ENCODE data around the gene KCNQ1.
A peak's percentile ranks its signal among the peaks of the same experiment; 100 is the strongest.

The KCNQ1 gene

DNA sequence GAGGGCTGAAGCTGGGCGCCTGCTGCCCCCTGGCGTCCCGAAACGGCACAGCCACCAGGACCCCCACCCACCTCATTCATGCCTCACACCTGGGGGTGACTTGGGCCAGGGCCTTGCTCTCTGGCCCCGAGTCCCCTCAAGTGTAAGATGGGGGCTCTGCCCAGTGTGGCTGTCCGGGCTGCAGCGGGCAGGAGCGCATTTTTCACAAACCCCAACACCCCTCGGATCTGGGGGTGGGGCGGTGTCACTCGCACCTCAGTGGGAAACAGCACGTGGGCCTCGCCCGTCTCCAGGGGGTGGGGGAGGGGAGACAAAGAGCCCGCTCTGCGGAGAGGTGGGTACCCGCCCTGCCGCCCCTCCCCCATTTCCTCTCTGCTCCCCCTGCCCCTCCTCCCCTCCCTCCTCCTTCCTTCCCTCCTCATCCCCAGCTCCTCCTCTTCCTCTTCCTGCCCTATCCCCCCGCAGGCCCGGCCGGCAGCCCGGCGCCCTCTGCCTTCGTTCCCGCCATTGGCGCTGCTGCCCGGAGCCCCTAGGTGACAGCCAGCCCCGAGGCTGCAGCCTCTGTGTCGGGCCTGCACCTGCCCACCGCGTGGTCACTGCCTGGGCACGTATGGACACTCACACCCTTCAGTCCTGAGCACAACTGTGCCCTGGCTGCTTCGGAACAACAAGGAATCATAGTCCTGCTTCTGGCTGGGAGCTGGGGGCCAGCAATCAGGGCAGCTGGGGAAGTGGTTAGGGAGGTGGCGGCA lies 447.6 kb downstream of the KCNQ1 start:
- Histone ChIP-seq H3K9me3 (ENCODE audit: severe bottlenecking) (no peaks in the 10 kb centered on the region), H3K27me3 (ENCODE audit: insufficient read depth, poor library complexity, severe bottlenecking) (no peaks in the 10 kb centered on the region), H3K4me3 (ENCODE audit: severe bottlenecking) (peak overlapping the region; percentile 34), H3K4me1 (ENCODE audit: insufficient read depth, poor library complexity, severe bottlenecking) (peaks cover 22% of the 10 kb centered on the region), H3K36me3 (ENCODE audit: low read depth) (no peaks in the 10 kb centered on the region), H3K27ac (ENCODE audit: poor library complexity, severe bottlenecking) (peak overlapping the region; percentile 85)
- TF ChIP-seq CTCF (IDR thresholded peaks at IDR 0.05; ENCODE audit: poor library complexity, severe bottlenecking) = peak; percentile 85
- DNase-seq (ENCODE audit: low spot score) = no peak
- ATAC-seq (ENCODE audit: low read depth) = peak; percentile 50

GRCh38 chr11:2892967-2893528 lies 448.2 kb downstream of the KCNQ1 start:
- no peaks in the 10 kb centered on the region for H3K9me3 ChIP-seq (ENCODE audit: severe bottlenecking)
- no peak for TF ChIP-seq CTCF (IDR thresholded peaks at IDR 0.05; ENCODE audit: poor library complexity, severe bottlenecking)
- peak overlapping the region; percentile 34 for H3K4me3 ChIP-seq (ENCODE audit: severe bottlenecking)
- ATAC-seq (ENCODE audit: low read depth) (no peak; the same call in 2 of the 3 replicates), DNase-seq (ENCODE audit: low spot score) (no peak)
- no peaks in the 10 kb centered on the region for H3K27me3 ChIP-seq (ENCODE audit: insufficient read depth, poor library complexity, severe bottlenecking)
- peaks cover 22% of the 10 kb centered on the region for H3K4me1 ChIP-seq (ENCODE audit: insufficient read depth, poor library complexity, severe bottlenecking)
- H3K27ac ChIP-seq (ENCODE audit: poor library complexity, severe bottlenecking) = peak overlapping the region; percentile 85
- H3K36me3 ChIP-seq (ENCODE audit: low read depth) = no peaks in the 10 kb centered on the region

- Histone ChIP-seq H3K27ac (ENCODE audit: poor library complexity, severe bottlenecking) (no peak overlapping the region), H3K4me3 (ENCODE audit: severe bottlenecking) (no peak overlapping the region), H3K9me3 (ENCODE audit: severe bottlenecking) (no peaks in the 10 kb centered on the region), H3K27me3 (ENCODE audit: insufficient read depth, poor library complexity, severe bottlenecking) (no peaks in the 10 kb centered on the region), H3K36me3 (ENCODE audit: low read depth) (no peaks in the 10 kb centered on the region), H3K4me1 (ENCODE audit: insufficient read depth, poor library complexity, severe bottlenecking) (peaks cover 29% of the 10 kb centered on the region)
- DNase-seq (ENCODE audit: low spot score) (no peak), ATAC-seq (ENCODE audit: low read depth) (no peak)
- no peak for TF ChIP-seq CTCF (IDR thresholded peaks at IDR 0.05; ENCODE audit: poor library complexity, severe bottlenecking)
Observed at GRCh38 chr11:2893935-2894334, 449.1 kb downstream of the KCNQ1 start.

GRCh38 chr11:2896047-2896446 lies 451.2 kb downstream of the KCNQ1 start:
- Histone ChIP-seq H3K4me1 (ENCODE audit: insufficient read depth, poor library complexity, severe bottlenecking) (peaks cover 28% of the 10 kb centered on the region), H3K27ac (ENCODE audit: poor library complexity, severe bottlenecking) (no peak overlapping the region), H3K27me3 (ENCODE audit: insufficient read depth, poor library complexity, severe bottlenecking) (no peaks in the 10 kb centered on the region), H3K9me3 (ENCODE audit: severe bottlenecking) (no peaks in the 10 kb centered on the region), H3K4me3 (ENCODE audit: severe bottlenecking) (no peak overlapping the region), H3K36me3 (ENCODE audit: low read depth) (no peaks in the 10 kb centered on the region)
- DNase-seq (ENCODE audit: low spot score) (no peak), ATAC-seq (ENCODE audit: low read depth) (no peak)
- no peak for TF ChIP-seq CTCF (IDR thresholded peaks at IDR 0.05; ENCODE audit: poor library complexity, severe bottlenecking)

DNA sequence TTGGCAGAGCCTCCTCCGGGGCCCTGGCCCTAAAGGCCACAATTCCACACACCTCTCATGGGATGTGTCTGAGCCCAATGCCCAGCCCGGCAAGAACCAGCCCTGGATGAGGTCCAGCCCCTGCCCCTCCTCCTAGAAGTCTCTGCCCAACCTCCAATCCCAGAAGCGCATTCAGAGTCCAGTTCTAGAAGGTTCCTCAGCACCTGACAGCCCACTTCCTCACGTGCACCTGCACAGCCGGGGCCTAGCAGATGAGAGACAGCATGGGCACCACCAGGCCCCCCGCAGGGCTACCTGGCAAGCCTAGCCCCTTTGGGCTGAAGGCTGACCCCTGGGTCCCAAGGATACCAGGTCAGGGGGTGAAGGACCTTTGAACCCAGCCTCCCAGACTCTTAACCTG lies 452.2 kb downstream of the KCNQ1 start:
- no peak for ATAC-seq (ENCODE audit: low read depth)
- Histone ChIP-seq H3K27me3 (ENCODE audit: insufficient read depth, poor library complexity, severe bottlenecking) (no peaks in the 10 kb centered on the region), H3K9me3 (ENCODE audit: severe bottlenecking) (no peaks in the 10 kb centered on the region), H3K4me3 (ENCODE audit: severe bottlenecking) (no peak overlapping the region), H3K27ac (ENCODE audit: poor library complexity, severe bottlenecking) (no peak overlapping the region), H3K36me3 (ENCODE audit: low read depth) (no peaks in the 10 kb centered on the region), H3K4me1 (ENCODE audit: insufficient read depth, poor library complexity, severe bottlenecking) (peaks cover 20% of the 10 kb centered on the region)
- no peak for DNase-seq (ENCODE audit: low spot score)
- TF ChIP-seq CTCF (IDR thresholded peaks at IDR 0.05; ENCODE audit: poor library complexity, severe bottlenecking) = no peak
